Stimulated activated naive B cell treated with anti-CD40 and anti-IgM and Interleukin-4, amounts not matched to agents 10 μg/mL and 1 μg/mL and 100 μg/mL, for 72 hours (primary cell): ENCODE measurements around the gene GPR15.
A peak's percentile ranks its signal among the peaks of the same experiment; 100 is the strongest.
"Not testable (repeated sequence)": the region's sequence is repeated elsewhere in the genome, so short reads cannot be mapped to it uniquely, and the experiment has no call there.

Experiments used
- ATAC-seq, 2 donors: fragments of 150-1000 bp; cut with Tn5 transposase; replicated peaks; 2 replicates each; pipeline ENCODE4 v1.10.0; 2021; ENCODE audit warnings: moderate library complexity in 1 of 2
- DNase-seq: peaks from one replicate; pipeline ENCODE4 v3.0.0; 2021
- H3K27ac Mint-ChIP-seq: one replicate; pipeline ENCODE4 v1.8.0; 2022; ENCODE audit warnings: mild to moderate bottlenecking, mixed read lengths
- H3K27me3 Mint-ChIP-seq, 2 donors: one replicate each; pipeline ENCODE4 v1.8.0; 2022; ENCODE audit warnings: mixed read lengths in 2 of 2
- H3K36me3 Mint-ChIP-seq, 2 donors: one replicate each; pipeline ENCODE4 v1.8.0; 2022; ENCODE audit warnings: mixed read lengths in 2 of 2, mild to moderate bottlenecking in 1 of 2
- H3K4me1 Mint-ChIP-seq, 2 donors: one replicate each; pipeline ENCODE4 v1.8.0; 2022; ENCODE audit warnings: mixed read lengths in 2 of 2, mild to moderate bottlenecking in 1 of 2
- H3K4me3 Mint-ChIP-seq, 2 donors: one replicate each; pipeline ENCODE4 v1.8.0; 2022; ENCODE audit warnings: mild to moderate bottlenecking in 2 of 2, mixed read lengths in 2 of 2, moderate library complexity in 1 of 2
- H3K9me3 Mint-ChIP-seq, 2 donors: one replicate each; pipeline ENCODE4 v1.8.0; 2022; ENCODE audit warnings: mixed read lengths in 2 of 2, mild to moderate bottlenecking in 1 of 2

Gene GPR15

DNA sequence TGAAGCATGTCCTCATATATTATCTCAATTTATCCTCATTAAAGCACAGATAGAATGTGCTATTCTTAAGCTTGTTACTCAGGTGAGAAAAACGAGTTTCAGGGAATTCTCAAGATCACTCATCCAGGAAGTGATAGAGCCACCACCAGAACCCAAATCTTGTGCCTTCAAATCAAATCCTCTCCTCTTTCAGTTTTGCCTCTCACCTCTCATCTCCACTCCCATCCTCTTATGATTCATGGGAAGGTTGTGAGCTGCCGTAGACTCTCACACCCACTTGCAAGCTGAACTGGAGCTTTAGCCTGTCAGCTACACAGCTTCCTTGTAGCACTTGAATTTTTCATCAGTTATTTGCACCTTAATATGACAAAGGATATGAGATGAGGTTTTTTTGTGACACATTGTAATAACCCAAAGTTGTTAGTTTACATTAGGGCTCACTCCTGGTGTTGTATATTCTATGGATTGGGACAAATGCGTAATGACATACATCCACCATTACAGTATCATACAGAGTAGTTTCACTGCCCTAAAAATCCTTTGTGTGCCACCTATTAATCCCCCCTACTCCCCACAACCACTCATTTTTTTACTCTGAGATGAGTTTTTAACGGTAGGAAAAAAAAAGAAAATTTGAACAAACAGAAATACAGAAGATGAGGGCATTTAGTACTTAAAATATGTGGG, 25.7 kb downstream of the GPR15 start:
- H3K4me3 Mint-ChIP-seq = peak overlapping the region; percentile 35 to 37
- peak overlapping the region; percentile 88 for H3K27ac Mint-ChIP-seq
- peak in 1 of 2 donors; percentile 19 for ATAC-seq
- H3K27me3 Mint-ChIP-seq = peaks cover 8 to 10% of the 10 kb centered on the region in 2 donors
- DNase-seq = no peak
- H3K4me1 Mint-ChIP-seq = peaks cover 7 to 28% of the 10 kb centered on the region in 2 donors
- peaks cover 2 to 3% of the 10 kb centered on the region in 2 donors for H3K36me3 Mint-ChIP-seq
- H3K9me3 Mint-ChIP-seq = peaks cover 0 to 1% of the 10 kb centered on the region in 2 donors

DNA sequence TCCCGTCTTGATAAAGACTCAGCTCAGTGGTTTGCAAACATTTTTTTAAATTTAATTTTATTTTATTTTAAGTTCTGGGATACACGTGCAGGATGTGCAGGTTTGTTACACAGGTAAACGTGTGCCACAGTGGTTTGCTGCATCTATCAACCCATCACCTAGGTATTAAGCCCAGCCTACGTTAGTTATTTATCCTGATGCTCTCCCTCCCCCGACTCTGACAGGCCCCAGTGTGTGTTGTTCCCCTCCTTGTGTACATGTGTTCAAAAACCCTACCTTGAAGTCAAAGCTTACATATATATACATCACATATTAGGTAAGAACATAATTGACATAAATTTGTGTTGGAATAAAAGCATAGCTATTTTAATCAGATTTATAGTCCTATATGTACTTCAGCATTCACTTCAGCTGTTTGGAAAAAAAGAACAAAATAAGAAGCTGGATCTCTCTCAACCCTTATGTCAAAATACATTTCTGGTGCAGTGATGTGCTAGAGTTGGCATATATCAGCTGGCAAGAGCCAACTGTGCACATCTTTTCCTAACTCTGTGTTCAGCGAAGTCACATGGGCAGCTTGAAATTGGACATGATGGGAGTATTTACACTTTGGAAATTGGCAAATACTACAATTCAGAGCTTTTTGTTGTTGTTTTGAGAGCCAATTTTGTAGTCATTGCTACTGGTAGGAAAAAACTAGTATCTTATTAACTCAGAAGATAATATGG, 26.5 kb downstream of the GPR15 start:
- peaks cover 8 to 10% of the 10 kb centered on the region in 2 donors for H3K27me3 Mint-ChIP-seq
- H3K4me1 Mint-ChIP-seq = peaks cover 7 to 34% of the 10 kb centered on the region in 2 donors
- no peak overlapping the region for H3K27ac Mint-ChIP-seq
- ATAC-seq (no peak), DNase-seq (no peak)
- H3K36me3 Mint-ChIP-seq = peaks cover 2 to 3% of the 10 kb centered on the region in 2 donors
- no peak overlapping the region for H3K4me3 Mint-ChIP-seq
- peaks cover 0 to 1% of the 10 kb centered on the region in 2 donors for H3K9me3 Mint-ChIP-seq

DNA sequence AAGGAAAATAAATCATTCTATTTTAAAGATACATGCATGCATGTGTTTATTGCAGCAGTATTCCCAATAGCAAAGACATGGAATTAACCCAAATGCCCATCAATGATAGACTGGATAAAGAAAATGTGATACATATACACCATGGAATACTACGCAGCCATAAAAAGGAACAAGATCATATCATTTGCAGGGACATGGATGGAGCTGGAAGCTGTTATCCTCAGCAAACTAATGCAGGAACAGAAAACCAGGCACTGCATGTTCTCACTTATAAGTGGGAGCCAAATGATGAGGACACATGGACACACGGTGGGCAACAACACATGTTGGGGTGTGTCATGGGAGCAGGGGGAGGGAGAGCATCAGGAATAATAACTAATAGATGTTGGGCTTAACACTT, 28.0 kb downstream of the GPR15 start:
- H3K27ac Mint-ChIP-seq, H3K27me3 Mint-ChIP-seq, H3K4me3 Mint-ChIP-seq, H3K36me3 Mint-ChIP-seq, ATAC-seq, DNase-seq, H3K9me3 Mint-ChIP-seq: not testable (repeated sequence)
- peaks cover 8 to 38% of the 10 kb centered on the region in 2 donors for H3K4me1 Mint-ChIP-seq

DNA sequence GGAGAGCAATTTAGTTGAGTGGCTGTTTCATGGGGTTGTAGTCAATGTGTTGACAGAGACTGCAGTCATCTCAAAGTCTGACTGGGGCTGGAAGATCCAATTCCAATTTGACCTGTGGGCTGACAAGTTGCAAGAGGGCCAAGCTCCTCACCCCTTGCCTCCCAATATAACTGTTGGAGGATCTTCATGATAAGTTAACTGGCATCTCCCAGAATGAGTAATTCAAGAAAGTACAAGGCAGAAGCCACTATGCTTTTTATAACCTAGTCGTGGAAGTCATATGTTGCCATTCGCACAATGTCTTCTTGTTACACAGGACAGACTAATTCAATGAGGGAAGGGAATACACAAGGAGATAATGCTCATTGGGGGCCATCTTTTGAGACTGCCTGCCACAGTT, 29.1 kb downstream of the GPR15 start:
- Mint-ChIP-seq H3K4me1 (peaks cover 8 to 35% of the 10 kb centered on the region in 2 donors), H3K4me3 (no peak overlapping the region), H3K9me3 (no peaks in the 10 kb centered on the region), H3K27ac (no peak overlapping the region), H3K36me3 (peaks cover 0 to under 1% of the 10 kb centered on the region in 2 donors), H3K27me3 (peaks cover 6 to 8% of the 10 kb centered on the region in 2 donors)
- DNase-seq (no peak), ATAC-seq (no peak)

DNA sequence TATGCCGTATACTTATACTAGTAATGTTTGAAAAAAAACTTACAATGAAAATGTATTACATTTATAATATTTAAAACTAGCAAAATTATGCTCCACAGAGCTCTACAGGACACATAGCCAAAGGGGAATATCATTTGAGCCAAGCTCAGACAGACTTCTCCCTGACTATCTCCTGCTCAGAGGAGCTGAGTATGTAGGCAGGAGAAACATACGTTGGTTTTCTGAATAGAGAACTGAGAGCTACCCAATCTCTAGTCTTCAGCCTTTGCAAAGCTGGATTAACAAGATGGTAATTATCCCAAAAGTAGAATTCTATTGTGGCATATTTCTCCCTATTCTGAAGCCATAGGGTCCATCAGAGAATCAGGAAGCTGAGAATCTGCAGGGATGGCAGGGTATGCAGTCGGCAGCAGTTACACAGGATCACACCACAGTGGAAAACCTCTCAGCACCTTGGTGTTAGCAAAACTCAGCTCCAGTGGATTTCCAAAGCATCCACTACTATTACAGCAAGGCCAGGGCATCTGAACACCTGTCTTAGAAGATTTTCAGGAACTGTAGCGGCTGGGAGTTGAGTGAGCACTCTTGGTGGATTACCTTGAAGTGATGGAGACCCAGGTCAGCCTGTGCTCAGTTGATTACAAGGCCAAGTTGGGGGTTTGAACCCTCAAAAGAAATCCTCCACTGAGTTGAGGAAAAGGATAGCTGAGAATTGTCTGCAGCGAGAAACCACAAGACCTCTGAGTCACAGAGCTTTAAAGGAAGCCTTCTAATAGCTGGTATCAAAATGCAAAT, 30.1 kb downstream of the GPR15 start:
- Mint-ChIP-seq H3K4me3 (no peak overlapping the region), H3K4me1 (peaks cover 8 to 25% of the 10 kb centered on the region in 2 donors), H3K27ac (no peak overlapping the region), H3K27me3 (peaks cover under 1 to 8% of the 10 kb centered on the region in 2 donors), H3K9me3 (no peaks in the 10 kb centered on the region), H3K36me3 (no peaks in the 10 kb centered on the region)
- DNase-seq (no peak), ATAC-seq (no peak)

DNA sequence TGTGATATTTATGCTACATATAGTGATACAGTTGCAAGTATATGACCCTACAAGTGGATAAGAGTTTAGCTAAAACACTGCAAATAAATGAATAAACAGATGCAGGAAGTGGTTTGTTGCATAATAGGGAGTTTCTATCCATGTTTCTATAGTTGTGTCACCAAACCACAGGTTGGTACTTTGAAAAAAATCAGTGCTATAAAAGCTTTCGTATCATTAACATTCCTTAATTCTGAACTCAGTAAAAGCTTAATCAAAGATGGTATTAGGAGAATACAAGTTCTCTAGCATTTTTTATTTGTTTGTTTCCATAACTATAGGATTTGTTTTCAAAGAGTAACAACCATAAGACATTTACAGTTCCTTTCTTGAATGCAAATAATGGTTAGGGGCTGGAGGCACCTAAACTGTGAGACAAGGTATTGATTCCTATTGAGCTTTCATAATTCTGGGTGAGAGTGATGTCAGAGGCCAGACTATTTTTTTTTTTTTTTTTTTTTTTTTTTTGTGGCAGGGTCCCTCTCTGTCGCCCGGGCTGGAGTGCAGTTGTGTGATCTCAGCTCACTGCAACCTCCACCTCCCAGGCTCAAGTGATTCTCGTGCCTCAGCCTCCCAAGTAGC, 32.0 kb downstream of the GPR15 start:
- Mint-ChIP-seq H3K27me3 (no peaks in the 10 kb centered on the region), H3K4me3 (no peak overlapping the region), H3K36me3 (no peaks in the 10 kb centered on the region), H3K27ac (no peak overlapping the region), H3K4me1 (peaks cover 8 to 16% of the 10 kb centered on the region in 2 donors), H3K9me3 (no peaks in the 10 kb centered on the region)
- ATAC-seq = peak; percentile 48 to 61
- no peak for DNase-seq

DNA sequence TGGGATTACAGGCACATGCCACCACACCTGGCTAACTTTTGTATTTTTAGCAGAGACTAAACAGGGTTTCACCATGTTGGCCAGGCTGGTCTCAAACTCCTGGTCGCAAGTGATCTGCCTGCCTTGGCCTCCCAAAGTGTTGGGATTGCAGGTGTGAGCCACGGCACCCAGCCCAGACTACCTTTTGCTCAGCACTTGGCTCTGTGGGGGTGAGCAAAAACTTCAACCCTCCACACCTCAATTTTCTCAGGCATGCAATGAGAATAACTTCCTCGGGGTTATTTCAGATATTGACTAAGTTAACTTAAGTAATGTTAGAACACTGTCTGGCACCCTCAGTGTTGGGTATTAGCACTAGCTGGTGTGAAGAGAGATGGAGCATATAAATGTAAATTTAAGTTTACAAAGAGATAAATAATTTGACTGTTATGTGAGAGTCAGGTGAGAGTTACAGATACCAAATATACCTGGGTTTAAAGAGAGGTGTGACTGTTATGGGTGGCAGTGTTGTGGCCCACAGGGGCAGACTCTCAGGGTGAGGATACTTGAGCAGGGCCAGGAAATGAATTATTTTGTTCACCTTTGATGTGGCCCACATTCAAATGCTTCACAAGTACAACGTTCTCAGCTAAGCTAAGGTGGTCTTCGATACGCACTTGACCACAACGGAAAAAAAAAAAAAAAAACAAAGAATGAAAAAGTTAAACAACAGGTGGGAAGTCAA, 32.7 kb downstream of the GPR15 start:
- Mint-ChIP-seq H3K36me3 (no peaks in the 10 kb centered on the region), H3K27ac (no peak overlapping the region), H3K4me3 (no peak overlapping the region), H3K4me1 (peaks cover 8 to 16% of the 10 kb centered on the region in 2 donors), H3K9me3 (peaks cover 0 to 2% of the 10 kb centered on the region in 2 donors), H3K27me3 (no peaks in the 10 kb centered on the region)
- DNase-seq = no peak
- ATAC-seq = peak in 1 of 2 donors; percentile 15

DNA sequence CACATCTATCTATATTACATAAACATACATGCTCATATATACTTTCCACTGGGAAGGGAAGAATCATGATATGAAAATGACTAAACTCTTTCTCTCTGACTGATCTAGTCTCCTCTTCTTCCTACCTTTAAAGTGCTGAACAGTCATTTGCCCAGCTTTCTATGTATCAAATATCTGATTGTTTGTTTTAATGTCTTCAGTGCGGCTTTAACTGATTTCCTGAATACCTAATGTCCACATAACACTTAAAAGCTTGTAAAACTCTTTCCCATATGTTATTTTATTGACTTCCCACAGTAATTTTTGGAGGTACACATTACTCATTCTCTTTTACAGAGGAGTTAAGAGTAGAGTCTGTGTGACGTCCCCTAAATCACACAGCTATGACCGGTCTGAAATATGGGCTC, 33.5 kb downstream of the GPR15 start:
- Mint-ChIP-seq H3K4me3 (no peak overlapping the region), H3K4me1 (peaks cover 8 to 16% of the 10 kb centered on the region in 2 donors), H3K9me3 (peaks cover 0 to 2% of the 10 kb centered on the region in 2 donors), H3K36me3 (no peaks in the 10 kb centered on the region), H3K27ac (no peak overlapping the region), H3K27me3 (no peaks in the 10 kb centered on the region)
- ATAC-seq (no peak), DNase-seq (no peak)

DNA sequence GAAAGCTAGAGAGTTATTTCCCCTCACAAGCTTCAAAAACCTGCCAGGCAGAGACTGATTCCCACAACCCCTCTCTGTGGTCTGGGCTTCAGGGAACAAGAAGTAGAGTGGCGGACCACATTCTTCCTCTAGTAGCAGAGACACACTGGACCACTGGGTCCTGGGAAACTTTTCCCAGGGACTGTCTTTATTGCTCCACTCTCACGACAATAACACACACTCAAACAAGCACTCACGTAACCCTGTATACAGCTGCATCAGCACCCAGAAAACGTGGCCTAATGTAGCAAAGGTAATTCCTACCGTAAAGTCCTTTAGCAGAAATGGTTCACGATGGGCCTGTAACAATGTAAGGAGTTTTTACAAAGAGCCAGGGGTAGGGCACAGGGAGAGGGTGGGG, 34.1 kb downstream of the GPR15 start:
- Mint-ChIP-seq H3K27ac (no peak overlapping the region), H3K36me3 (no peaks in the 10 kb centered on the region), H3K4me1 (peaks cover 7 to 15% of the 10 kb centered on the region in 2 donors), H3K4me3 (no peak overlapping the region), H3K9me3 (peaks cover 0 to 2% of the 10 kb centered on the region in 2 donors), H3K27me3 (no peaks in the 10 kb centered on the region)
- ATAC-seq (no peak), DNase-seq (no peak)

DNA sequence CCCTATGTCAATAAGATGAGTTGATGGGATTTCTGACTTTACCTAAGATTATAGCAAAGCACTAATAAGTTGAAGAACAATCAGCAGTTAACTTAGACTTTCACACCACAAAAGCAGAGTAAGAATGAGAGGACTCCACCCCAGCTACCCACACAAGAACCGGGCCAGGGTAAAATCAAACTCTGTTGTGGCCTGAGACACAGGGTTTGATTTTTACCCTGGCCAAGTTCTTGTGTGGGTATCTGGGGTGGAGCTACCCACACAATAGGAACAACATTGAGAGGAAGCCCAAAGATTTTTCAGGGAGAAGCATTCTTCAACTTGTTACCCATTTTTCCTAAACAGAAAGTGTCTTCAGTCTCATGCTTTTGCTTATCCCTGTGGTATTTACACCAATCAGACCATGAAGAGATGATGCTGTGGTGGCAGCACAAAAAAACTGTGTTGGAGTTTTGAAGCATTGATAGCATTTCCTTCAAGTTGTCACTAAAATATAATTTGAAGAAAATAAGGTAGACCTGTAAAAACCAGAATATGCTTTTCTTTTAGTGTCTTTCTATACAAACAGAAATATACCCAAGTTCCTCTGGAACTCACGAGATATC, 36.0 kb downstream of the GPR15 start:
- no peak overlapping the region for H3K27ac Mint-ChIP-seq
- H3K36me3 Mint-ChIP-seq = no peaks in the 10 kb centered on the region
- DNase-seq (no peak), ATAC-seq (no peak)
- peaks cover 4 to 10% of the 10 kb centered on the region in 2 donors for H3K4me1 Mint-ChIP-seq
- no peaks in the 10 kb centered on the region for H3K27me3 Mint-ChIP-seq
- H3K4me3 Mint-ChIP-seq = no peak overlapping the region
- H3K9me3 Mint-ChIP-seq = peaks cover 0 to 2% of the 10 kb centered on the region in 2 donors

DNA sequence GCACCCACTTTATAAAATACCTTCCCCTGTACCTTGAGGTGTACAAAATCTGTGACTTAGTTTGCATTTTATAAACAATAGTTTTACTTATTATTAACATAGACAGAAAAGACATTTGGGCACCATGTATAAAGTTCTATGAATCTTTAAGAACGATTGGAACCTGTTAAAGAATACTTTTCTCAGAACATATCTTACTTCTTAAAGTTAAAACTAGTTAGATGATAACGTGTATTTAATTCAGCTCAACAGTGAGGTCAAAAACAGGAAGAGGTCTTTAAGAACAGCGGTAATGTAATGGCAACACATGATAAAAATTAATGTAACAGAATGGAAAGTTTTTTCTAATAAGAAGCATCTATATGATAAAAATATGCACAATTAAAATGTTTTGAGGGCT, 36.6 kb downstream of the GPR15 start:
- Mint-ChIP-seq H3K9me3 (peaks cover 0 to 2% of the 10 kb centered on the region in 2 donors), H3K27ac (peak overlapping the region; percentile 22), H3K36me3 (no peaks in the 10 kb centered on the region), H3K4me1 (peaks cover 4 to 9% of the 10 kb centered on the region in 2 donors), H3K27me3 (no peaks in the 10 kb centered on the region), H3K4me3 (no peak overlapping the region)
- ATAC-seq (no peak), DNase-seq (no peak)

DNA sequence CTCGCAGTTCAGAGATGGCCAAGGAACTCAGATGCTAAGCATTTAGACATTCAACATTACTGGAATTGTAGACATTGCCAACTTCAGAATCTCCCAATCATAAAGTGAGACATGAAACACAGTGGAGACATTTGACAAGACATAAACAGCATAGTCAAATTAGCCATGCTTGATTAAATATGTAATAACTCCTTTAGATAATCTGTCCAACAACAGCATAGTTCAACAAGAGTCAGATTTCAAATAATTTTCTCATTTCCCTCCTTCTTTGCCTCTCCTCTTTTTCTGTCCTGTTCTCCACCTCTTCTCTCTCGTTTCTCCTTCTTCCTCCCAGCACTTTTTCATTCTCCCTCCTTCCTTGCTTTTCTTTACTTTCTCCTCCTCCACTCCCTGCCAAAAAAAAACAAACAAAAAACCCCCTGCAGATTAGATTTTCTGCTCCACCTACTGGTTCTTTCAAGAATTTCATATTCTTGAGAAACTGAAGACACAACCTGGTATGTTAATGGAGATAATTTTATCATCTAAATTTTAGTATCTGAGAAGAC, 41.5 kb downstream of the GPR15 start:
- Mint-ChIP-seq H3K4me1 (peaks cover 2 to 6% of the 10 kb centered on the region in 2 donors), H3K4me3 (no peak overlapping the region), H3K27ac (peak overlapping the region; percentile 69), H3K9me3 (peaks cover 0 to 2% of the 10 kb centered on the region in 2 donors), H3K36me3 (peaks cover 15 to 18% of the 10 kb centered on the region in 2 donors), H3K27me3 (no peaks in the 10 kb centered on the region)
- ATAC-seq (peak in 1 of 2 donors; percentile 52), DNase-seq (no peak)

DNA sequence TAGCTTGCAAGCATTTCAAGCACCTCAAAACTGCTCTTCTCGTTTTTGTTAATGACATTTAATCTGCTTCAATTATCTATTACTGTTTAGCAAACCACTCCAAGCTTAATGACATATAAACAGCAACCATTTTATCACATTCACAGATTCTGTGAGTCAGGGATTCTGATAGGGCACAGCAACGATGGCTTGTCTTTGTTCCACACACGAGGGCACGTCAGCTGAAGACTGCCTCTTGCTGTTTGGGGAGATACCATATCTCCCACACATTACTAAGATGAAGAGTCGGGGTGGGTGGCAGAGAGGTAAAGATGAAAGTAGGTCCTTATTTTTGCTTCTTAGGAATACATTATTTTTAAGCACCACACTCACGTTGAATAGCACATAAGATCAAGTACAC, 42.4 kb downstream of the GPR15 start:
- Mint-ChIP-seq H3K9me3 (peaks cover 0 to 2% of the 10 kb centered on the region in 2 donors), H3K4me3 (no peak overlapping the region), H3K36me3 (peaks cover 15 to 25% of the 10 kb centered on the region in 2 donors), H3K27ac (peak overlapping the region; percentile 33), H3K27me3 (no peaks in the 10 kb centered on the region), H3K4me1 (peaks cover 2 to 6% of the 10 kb centered on the region in 2 donors)
- ATAC-seq (no peak), DNase-seq (no peak)
